Astrocyte (in vitro differentiated cells and primary cell): ENCODE measurements around the gene CDH7. TPM values are rescaled to one million over a fixed set of nuclear protein-coding genes. Genes with fewer than 3 reads are reported as not detected.

Source experiments
- DNase-seq: peaks from one replicate; pipeline ENCODE4 v3.0.0-alpha.2; 2010; ENCODE audit warnings: low read depth
- FAIRE-seq: peaks from 2 replicates; lab custom pipeline; 2011; peaks lifted over from hg19 to GRCh38; lab: Jason Lieb, UNC
- H2AFZ ChIP-seq: 2 replicates; pipeline ENCODE4 v1.6.0; 2012; ENCODE audit warnings: low read depth, low read length, inconsistent platforms
- H3K27ac ChIP-seq: 2 replicates; pipeline ENCODE4 v1.5.1; 2011; ENCODE audit warnings: low read depth, low read length, inconsistent platforms
- H3K27me3 ChIP-seq: 2 replicates; pipeline ENCODE4 v1.6.0; 2011; ENCODE audit warnings: low read length, inconsistent platforms; ENCODE audit not compliant: insufficient read depth
- H3K36me3 ChIP-seq: 2 replicates; pipeline ENCODE4 v1.5.1; 2011; ENCODE audit warnings: low read length, inconsistent platforms; ENCODE audit not compliant: insufficient read depth
- H3K4me1 ChIP-seq: 2 replicates; pipeline ENCODE4 v1.5.1; 2011; ENCODE audit warnings: low read length, inconsistent platforms; ENCODE audit not compliant: insufficient read depth
- H3K4me2 ChIP-seq: 2 replicates; pipeline ENCODE4 v1.6.0; 2012; ENCODE audit warnings: low read length, inconsistent platforms
- H3K4me3 ChIP-seq: 2 replicates; pipeline ENCODE4 v1.5.1; 2011; ENCODE audit warnings: low read depth, mild to moderate bottlenecking, low read length, inconsistent platforms; ENCODE audit not compliant: insufficient read depth
- H3K79me2 ChIP-seq: 2 replicates; pipeline ENCODE4 v1.6.0; 2012; ENCODE audit warnings: mild to moderate bottlenecking, low read length, inconsistent platforms; ENCODE audit not compliant: insufficient read depth
- H3K9ac ChIP-seq: 2 replicates; pipeline ENCODE4 v1.6.0; 2012; ENCODE audit warnings: mild to moderate bottlenecking, low read length, inconsistent platforms
- H3K9me3 ChIP-seq: 2 replicates; pipeline ENCODE4 v1.5.1; 2012; ENCODE audit warnings: low read depth, mild to moderate bottlenecking, low read length, inconsistent platforms; ENCODE audit not compliant: insufficient read depth
- H4K20me1 ChIP-seq: 2 replicates; pipeline ENCODE4 v1.6.0; 2012; ENCODE audit warnings: low read length, inconsistent platforms; ENCODE audit not compliant: insufficient read depth
- H3K27ac Mint-ChIP-seq: one replicate; pipeline ENCODE4 v1.8.0; 2021; ENCODE audit warnings: mild to moderate bottlenecking, mixed read lengths; ENCODE audit not compliant: unreplicated experiment
- H3K27me3 Mint-ChIP-seq: one replicate; pipeline ENCODE4 v1.8.0; 2021; ENCODE audit warnings: low read depth, mixed read lengths; ENCODE audit not compliant: unreplicated experiment
- H3K36me3 Mint-ChIP-seq: one replicate; pipeline ENCODE4 v1.8.0; 2021; ENCODE audit warnings: low read depth, mixed read lengths; ENCODE audit not compliant: unreplicated experiment
- H3K4me1 Mint-ChIP-seq: one replicate; pipeline ENCODE4 v1.8.0; 2021; ENCODE audit warnings: low read depth, mixed read lengths; ENCODE audit not compliant: unreplicated experiment
- H3K4me3 Mint-ChIP-seq: one replicate; pipeline ENCODE4 v1.8.0; 2021; ENCODE audit warnings: mild to moderate bottlenecking, moderate library complexity, mixed read lengths; ENCODE audit not compliant: unreplicated experiment
- H3K9me3 Mint-ChIP-seq: one replicate; pipeline ENCODE4 v1.8.0; 2021; ENCODE audit warnings: mild to moderate bottlenecking, mixed read lengths; ENCODE audit not compliant: unreplicated experiment
- EZH2 ChIP-seq: IDR thresholded peaks from 2 replicates; pipeline ENCODE4 v1.6.1; 2012; ENCODE audit warnings: mild to moderate bottlenecking, low read length, inconsistent platforms; ENCODE audit not compliant: insufficient read depth
- total RNA-seq: library from RNA; stranded (reverse); gene quantifications from 2 replicates; pipeline ENCODE4 v1.2.1, GENCODE V29; 2021
- TF ChIP-seq, protein P1 (sequence below): IDR thresholded peaks from 2 replicates; pipeline ENCODE4 v1.5.1; 2011; ENCODE audit warnings: low read depth, mild to moderate bottlenecking, inconsistent platforms, low read length, moderate library complexity; ENCODE audit not compliant: insufficient read depth

CDH7 gene
- total RNA-seq, 1 donor from 2014 or later: 0.43 TPM

- Histone ChIP-seq H3K9me3 (no peaks in the 10 kb centered on the region), H4K20me1 (no peaks in the 10 kb centered on the region), H3K27ac (no peak overlapping the region), H3K79me2 (no peaks in the 10 kb centered on the region), H3K27me3 (no peaks in the 10 kb centered on the region), H2AFZ (no peak overlapping the region), H3K4me3 (no peak overlapping the region), H3K9ac (no peak overlapping the region), H3K36me3 (no peaks in the 10 kb centered on the region), H3K4me1 (no peaks in the 10 kb centered on the region), H3K4me2 (no peak overlapping the region)
- no peak for DNase-seq
- H3K27me3 Mint-ChIP-seq: no peaks in the 10 kb centered on the region
- H3K9me3 Mint-ChIP-seq: no peaks in the 10 kb centered on the region
- no peak overlapping the region for H3K27ac Mint-ChIP-seq
- TF ChIP-seq, protein P1, sequence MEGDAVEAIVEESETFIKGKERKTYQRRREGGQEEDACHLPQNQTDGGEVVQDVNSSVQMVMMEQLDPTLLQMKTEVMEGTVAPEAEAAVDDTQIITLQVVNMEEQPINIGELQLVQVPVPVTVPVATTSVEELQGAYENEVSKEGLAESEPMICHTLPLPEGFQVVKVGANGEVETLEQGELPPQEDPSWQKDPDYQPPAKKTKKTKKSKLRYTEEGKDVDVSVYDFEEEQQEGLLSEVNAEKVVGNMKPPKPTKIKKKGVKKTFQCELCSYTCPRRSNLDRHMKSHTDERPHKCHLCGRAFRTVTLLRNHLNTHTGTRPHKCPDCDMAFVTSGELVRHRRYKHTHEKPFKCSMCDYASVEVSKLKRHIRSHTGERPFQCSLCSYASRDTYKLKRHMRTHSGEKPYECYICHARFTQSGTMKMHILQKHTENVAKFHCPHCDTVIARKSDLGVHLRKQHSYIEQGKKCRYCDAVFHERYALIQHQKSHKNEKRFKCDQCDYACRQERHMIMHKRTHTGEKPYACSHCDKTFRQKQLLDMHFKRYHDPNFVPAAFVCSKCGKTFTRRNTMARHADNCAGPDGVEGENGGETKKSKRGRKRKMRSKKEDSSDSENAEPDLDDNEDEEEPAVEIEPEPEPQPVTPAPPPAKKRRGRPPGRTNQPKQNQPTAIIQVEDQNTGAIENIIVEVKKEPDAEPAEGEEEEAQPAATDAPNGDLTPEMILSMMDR: no peak
- no peak for TF ChIP-seq EZH2
- H3K4me3 Mint-ChIP-seq: no peak overlapping the region
- H3K4me1 Mint-ChIP-seq: no peaks in the 10 kb centered on the region
- no peak for FAIRE-seq
- H3K36me3 Mint-ChIP-seq: no peaks in the 10 kb centered on the region
Measured at GRCh38 chr18:65922103-65922502, 171.3 kb downstream of the CDH7 start.

DNA sequence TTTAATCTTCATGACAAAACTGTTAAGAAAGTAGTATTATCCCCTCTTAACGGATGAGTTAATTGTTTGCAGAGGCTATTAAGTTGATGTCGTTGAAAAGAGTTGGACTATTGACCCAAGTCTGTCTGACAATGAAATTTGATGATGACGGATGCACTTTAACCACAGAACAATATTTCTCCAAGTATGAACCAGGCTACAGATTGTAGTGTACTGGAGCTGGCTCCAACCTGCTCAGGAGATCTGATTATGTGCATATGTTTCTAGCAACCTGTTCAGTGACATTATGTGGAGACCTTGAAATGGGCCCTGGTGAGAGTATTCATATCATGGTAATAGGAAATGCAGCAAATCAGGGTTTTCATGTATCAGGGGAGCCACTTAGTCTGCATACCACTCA lies 174.1 kb downstream of the CDH7 start:
- H3K4me3 Mint-ChIP-seq: no peak overlapping the region
- no peak overlapping the region for H3K4me3 ChIP-seq
- no peaks in the 10 kb centered on the region for H3K27me3 Mint-ChIP-seq
- TF ChIP-seq EZH2: no peak
- TF ChIP-seq, protein P1: no peak
- no peaks in the 10 kb centered on the region for H4K20me1 ChIP-seq
- no peak overlapping the region for H3K27ac ChIP-seq
- no peaks in the 10 kb centered on the region for H3K79me2 ChIP-seq
- H3K4me1 ChIP-seq: no peaks in the 10 kb centered on the region
- no peaks in the 10 kb centered on the region for H3K27me3 ChIP-seq
- H3K9ac ChIP-seq: no peak overlapping the region
- H3K9me3 ChIP-seq: no peaks in the 10 kb centered on the region
- H3K36me3 ChIP-seq: no peaks in the 10 kb centered on the region
- FAIRE-seq: no peak
- no peaks in the 10 kb centered on the region for H3K9me3 Mint-ChIP-seq
- H2AFZ ChIP-seq: no peak overlapping the region
- DNase-seq: no peak
- no peaks in the 10 kb centered on the region for H3K4me1 Mint-ChIP-seq
- no peaks in the 10 kb centered on the region for H3K36me3 Mint-ChIP-seq
- no peak overlapping the region for H3K27ac Mint-ChIP-seq
- no peak overlapping the region for H3K4me2 ChIP-seq

- H3K4me1 ChIP-seq: no peaks in the 10 kb centered on the region
- no peaks in the 10 kb centered on the region for H3K36me3 ChIP-seq
- no peaks in the 10 kb centered on the region for H3K27me3 ChIP-seq
- FAIRE-seq: no peak
- no peaks in the 10 kb centered on the region for H3K9me3 ChIP-seq
- H3K4me2 ChIP-seq: no peak overlapping the region
- Mint-ChIP-seq H3K9me3 (peaks cover 7% of the 10 kb centered on the region), H3K4me1 (no peaks in the 10 kb centered on the region), H3K36me3 (no peaks in the 10 kb centered on the region), H3K27ac (no peak overlapping the region), H3K27me3 (no peaks in the 10 kb centered on the region), H3K4me3 (no peak overlapping the region)
- no peaks in the 10 kb centered on the region for H4K20me1 ChIP-seq
- H3K79me2 ChIP-seq: no peaks in the 10 kb centered on the region
- no peak overlapping the region for H3K27ac ChIP-seq
- no peak overlapping the region for H3K9ac ChIP-seq
- H2AFZ ChIP-seq: no peak overlapping the region
- H3K4me3 ChIP-seq: no peak overlapping the region
- no peak for DNase-seq
- TF ChIP-seq EZH2: no peak
- TF ChIP-seq, protein P1: no peak
Measured at GRCh38 chr18:65934874-65935273, 184.1 kb downstream of the CDH7 start.
